GM12864 (cell line): Measurements from ENCODE around the gene CHST5.

Source experiments
- DNase-seq: peaks from one replicate; pipeline ENCODE4 v3.0.0-alpha.2; 2011; ENCODE audit warnings: low read depth
- H3K4me3 ChIP-seq: 2 replicates; pipeline ENCODE4 v1.5.1; 2011; ENCODE audit warnings: mild to moderate bottlenecking, low read depth, low read length, control low read depth
- TF ChIP-seq, protein P1 (sequence below): IDR thresholded peaks from 2 replicates; pipeline ENCODE4 v1.5.1; 2011; ENCODE audit warnings: low read depth, mild to moderate bottlenecking, moderate library complexity, low read length, control low read depth, inconsistent platforms; ENCODE audit errors: missing control alignments

The CHST5 gene

DNA sequence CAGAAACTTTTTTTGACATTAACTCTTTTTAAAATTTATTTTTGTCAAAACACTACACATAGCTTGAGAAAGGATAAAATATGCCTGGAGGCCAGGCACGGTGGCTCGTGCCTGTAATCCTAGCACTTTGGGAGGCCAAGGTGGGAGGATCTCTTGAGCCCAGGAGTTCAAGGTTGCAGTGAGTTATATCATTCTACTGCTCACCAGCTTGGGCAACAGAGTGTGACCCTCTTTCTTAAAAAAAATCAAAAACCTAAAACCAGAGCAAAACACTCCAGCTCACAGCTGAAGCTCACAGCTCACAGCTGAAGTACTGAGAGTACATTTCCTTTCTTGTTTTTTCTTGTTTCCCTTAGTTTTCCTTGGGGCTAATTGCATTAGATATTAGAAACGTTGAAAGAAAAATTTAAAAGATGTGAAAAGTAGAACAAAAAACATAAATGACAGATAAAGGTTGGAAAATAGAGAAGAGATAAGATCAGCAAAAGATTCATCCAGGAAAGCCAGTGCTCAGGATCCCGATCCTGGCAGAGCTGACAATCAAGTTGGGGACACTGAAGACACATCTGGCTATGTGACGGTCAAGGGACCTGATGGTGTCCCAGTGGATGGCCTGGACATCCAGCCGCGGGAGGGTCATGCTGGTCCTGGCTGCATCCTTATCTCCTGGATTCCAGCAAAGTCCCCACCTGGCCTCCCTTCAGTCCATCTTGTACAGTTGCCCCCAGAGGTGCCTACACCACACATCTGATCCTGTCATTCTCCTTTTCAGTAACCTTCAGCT, 50.5 kb downstream of the CHST5 start:
- TF ChIP-seq, protein P1, sequence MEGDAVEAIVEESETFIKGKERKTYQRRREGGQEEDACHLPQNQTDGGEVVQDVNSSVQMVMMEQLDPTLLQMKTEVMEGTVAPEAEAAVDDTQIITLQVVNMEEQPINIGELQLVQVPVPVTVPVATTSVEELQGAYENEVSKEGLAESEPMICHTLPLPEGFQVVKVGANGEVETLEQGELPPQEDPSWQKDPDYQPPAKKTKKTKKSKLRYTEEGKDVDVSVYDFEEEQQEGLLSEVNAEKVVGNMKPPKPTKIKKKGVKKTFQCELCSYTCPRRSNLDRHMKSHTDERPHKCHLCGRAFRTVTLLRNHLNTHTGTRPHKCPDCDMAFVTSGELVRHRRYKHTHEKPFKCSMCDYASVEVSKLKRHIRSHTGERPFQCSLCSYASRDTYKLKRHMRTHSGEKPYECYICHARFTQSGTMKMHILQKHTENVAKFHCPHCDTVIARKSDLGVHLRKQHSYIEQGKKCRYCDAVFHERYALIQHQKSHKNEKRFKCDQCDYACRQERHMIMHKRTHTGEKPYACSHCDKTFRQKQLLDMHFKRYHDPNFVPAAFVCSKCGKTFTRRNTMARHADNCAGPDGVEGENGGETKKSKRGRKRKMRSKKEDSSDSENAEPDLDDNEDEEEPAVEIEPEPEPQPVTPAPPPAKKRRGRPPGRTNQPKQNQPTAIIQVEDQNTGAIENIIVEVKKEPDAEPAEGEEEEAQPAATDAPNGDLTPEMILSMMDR = no peak
- no peak for DNase-seq
- no peak overlapping the region for H3K4me3 ChIP-seq

DNA sequence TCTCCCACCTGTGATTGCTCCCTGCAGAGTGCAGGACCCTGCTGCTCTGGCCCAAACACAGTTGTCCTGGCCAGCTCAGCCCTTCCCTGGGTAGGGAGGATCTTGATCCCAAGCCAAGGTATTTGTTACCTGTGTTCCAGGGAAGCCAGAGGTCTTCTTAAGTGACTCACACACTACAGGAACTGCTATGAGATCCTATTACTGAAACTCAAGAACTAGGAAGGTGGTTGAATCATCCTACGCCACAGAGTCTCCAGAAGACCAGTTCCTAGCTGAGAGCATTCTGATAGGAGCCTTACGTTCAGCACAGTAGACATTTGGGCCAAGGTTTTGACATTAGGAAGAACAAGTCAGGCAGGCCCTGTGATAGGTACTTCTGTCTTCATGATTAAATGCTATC, 52.7 kb downstream of the CHST5 start:
- H3K4me3 ChIP-seq = no peak overlapping the region
- no peak for DNase-seq
- TF ChIP-seq, protein P1 = no peak

DNA sequence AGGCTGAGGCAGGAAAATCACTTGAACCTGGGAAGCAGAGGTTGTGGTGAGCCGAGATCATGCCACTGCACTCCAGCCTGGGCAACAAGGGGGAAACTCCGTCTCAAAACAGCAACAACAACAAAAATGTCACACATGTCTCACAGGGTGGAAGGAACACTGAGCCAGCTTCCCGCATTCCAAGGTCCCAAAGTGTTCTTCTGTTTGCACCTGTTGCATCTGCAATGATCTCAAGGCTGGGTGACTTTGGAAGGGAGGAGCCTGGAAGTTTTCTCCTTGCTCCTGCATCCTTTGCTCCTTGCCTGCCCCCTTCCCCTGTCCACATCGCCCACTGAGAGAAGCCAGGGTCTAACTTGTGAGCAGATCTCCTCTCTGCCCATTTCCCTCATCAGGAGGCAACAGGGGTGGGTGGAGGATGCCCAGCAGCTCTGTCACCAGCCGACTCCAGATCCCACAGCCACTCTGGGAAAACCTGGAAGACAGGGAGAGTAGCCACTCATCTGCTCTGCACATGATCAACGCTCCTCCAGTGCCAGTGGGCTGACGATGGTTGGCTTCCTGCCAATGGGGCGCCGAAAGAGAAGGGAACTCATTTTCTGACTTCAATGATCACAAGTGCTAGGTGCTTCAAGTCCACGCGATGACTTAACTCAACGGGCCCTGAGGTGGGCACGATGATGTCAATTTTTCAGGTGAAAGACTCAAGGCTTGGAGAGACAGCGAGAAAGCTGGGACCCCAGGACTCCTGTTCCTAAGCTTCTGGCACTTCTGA, 53.3 kb downstream of the CHST5 start:
- no peak for DNase-seq
- no peak overlapping the region for H3K4me3 ChIP-seq

DNA sequence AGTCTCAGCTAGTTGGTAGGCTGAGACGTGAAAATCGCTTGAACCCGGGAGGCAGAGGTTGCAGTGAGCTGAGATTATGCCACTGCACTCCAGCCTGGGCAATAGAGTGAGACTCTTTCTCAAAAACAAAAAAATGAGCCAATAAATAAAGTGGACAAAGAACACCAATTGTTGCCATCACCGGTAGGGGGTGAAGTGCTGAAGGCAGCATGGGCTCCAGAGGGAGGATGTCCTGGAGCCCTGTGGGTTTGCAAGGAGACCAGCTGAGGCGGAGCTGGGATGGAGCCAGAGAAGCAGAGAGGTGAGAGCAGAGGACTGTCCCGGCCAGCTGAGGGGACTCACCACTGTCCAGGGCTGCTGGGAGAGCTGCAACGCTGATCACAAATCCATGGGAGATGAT, 54.4 kb downstream of the CHST5 start:
- DNase-seq = no peak
- no peak overlapping the region for H3K4me3 ChIP-seq
- TF ChIP-seq, protein P1 = no peak

More for the DNA sequence above, 53.3 kb downstream of the CHST5 start:
- TF ChIP-seq, protein P1 = no peak

DNA sequence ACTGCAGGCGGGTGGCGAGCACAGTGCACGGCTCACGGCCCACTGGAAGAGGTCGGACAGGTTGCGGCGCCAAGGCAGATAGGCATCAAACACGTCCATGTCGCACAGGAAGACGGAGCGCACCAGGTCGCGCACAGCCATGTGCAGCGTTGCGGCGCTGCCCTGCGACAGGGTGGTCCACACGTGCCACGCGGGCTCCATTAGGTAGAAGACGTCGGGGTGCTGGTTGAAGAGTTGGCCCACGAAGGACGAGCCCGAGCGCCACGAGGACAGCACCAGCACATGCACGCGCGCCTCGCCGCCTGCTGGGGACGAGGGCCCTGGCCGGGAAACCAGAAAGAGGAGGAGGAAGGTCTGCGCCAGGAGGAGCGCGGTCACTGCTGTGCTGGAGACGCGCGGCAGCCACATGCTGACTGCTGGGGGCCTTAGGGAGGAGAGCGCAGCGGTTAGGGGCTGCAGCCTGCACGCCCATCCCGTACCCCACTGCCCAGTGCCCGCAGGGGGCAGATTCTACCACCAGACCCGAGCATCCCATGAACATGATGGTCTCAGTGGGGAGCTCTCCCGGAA, 56.4 kb downstream of the CHST5 start:
- no peak for DNase-seq
- TF ChIP-seq, protein P1 = no peak

More for the DNA sequence above, 56.4 kb downstream of the CHST5 start:
- H3K4me3 ChIP-seq = no peak overlapping the region
